HuH-7 (cell line): Measurements from ENCODE around the gene ZNF282.

Experiments
- DNase-seq: peaks from one replicate; pipeline ENCODE4 v3.0.0; 2011; ENCODE audit warnings: low spot score

The ZNF282 gene

GRCh38 chr7:149195180-149196150 is at the start of gene ZNF282:
TSS of gene ZNF282 (plus strand) at chr7:149195546. CDS start at chr7:149195590, 44 bp downstream.
- DNase-seq = peak; percentile 98

GRCh38 chr7:149147072-149147751 is 48.1 kb upstream of the ZNF282 start, which contains the start of gene ZNF398:
TSS of gene ZNF398 (plus strand) at chr7:149147453. CDS start at chr7:149147743, 290 bp downstream.
- DNase-seq = peak; percentile 90

GRCh38 chr7:149147752-149148653 is 47.3 kb upstream of the ZNF282 start:
- DNase-seq = peak; percentile 57

- no peak for DNase-seq
These were observed 44.4 kb upstream of the ZNF282 start for GRCh38 chr7:149150981-149151380.

- DNase-seq = no peak
These were observed 42.0 kb upstream of the ZNF282 start for GRCh38 chr7:149153346-149153745.

- DNase-seq = no peak
These were observed 41.3 kb upstream of the ZNF282 start for GRCh38 chr7:149154056-149154455.

- DNase-seq = no peak
These were observed 38.4 kb upstream of the ZNF282 start for GRCh38 chr7:149156898-149157297.

- DNase-seq = no peak
These were observed 34.0 kb upstream of the ZNF282 start for GRCh38 chr7:149161241-149161848.

GRCh38 chr7:149166142-149166541 is 29.2 kb upstream of the ZNF282 start:
- DNase-seq = no peak

GRCh38 chr7:149166630-149167352 is 28.6 kb upstream of the ZNF282 start:
- DNase-seq = no peak

GRCh38 chr7:149171892-149172533 is 23.3 kb upstream of the ZNF282 start:
- DNase-seq = no peak

- no peak for DNase-seq
These were observed 22.8 kb upstream of the ZNF282 start for GRCh38 chr7:149172534-149172920.

- DNase-seq = no peak
These were observed 20.2 kb upstream of the ZNF282 start for GRCh38 chr7:149175150-149175549.

- DNase-seq = no peak
These were observed 16.1 kb upstream of the ZNF282 start for GRCh38 chr7:149179241-149179640.

GRCh38 chr7:149180722-149181449 is 14.5 kb upstream of the ZNF282 start:
- DNase-seq = no peak

GRCh38 chr7:149181450-149181790 is 13.9 kb upstream of the ZNF282 start:
- DNase-seq = no peak

- DNase-seq = no peak
These were observed 11.1 kb upstream of the ZNF282 start for GRCh38 chr7:149184274-149184673.

- no peak for DNase-seq
These were observed 7.1 kb upstream of the ZNF282 start for GRCh38 chr7:149188213-149188612.

- DNase-seq = no peak
These were observed 6.6 kb upstream of the ZNF282 start for GRCh38 chr7:149188637-149189259.
